GM21825 (cell line): Measurements from ENCODE around the gene ZFYVE27.

ENCODE experiments used
- ATAC-seq: cut with Tn5 transposase; IDR thresholded peaks from one replicate; pipeline ENCODE4 v1.9.1; 2021; ENCODE audit warnings: mild to moderate bottlenecking, moderate library complexity; ENCODE audit not compliant: unreplicated experiment

The ZFYVE27 gene

DNA sequence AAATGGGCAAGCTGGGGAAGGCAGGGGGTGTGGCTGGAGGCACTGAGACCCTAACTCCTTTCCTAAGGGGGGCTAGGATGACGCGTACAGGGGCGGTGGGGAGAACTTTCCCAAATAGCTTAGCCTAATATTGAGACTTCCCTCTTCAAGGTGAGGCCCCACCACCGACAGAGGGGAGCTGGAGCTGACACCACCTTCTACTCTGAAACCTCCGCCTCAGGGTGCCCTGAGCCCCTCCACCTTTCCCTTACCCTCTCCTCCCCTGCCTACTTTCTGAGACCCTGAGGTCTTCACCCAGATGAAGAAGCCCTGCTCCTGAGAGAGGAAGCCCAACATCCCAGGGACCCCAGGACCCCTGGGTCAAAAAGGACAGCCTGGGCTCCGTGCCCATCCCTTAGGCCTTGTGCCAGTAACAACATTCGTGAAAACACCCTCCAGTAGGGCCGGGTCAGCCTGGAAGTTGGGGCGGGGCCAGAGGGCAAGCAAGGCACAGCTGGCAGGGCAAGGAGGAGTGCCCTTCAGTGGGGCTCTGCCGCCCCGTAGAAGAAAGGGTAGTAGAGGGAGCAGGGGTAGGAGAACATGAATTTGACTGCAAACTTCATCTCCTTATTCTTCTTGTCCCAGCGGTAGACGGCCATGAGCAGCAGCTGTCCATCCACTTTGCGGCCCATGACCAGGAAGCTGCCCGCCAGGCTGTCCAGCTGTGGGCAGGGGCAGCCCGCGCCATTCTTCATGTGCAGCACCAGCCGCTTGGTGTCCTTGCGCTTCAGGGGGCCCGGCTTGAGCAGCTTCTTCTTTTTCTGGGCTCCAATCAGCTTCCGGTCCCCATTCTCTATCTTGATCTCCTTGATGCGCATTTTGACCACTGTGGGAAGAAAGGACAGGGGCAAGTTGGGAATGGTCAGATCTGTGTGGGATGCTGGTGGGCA lies 30.3 kb downstream of the ZFYVE27 start:
- no peak for ATAC-seq

DNA sequence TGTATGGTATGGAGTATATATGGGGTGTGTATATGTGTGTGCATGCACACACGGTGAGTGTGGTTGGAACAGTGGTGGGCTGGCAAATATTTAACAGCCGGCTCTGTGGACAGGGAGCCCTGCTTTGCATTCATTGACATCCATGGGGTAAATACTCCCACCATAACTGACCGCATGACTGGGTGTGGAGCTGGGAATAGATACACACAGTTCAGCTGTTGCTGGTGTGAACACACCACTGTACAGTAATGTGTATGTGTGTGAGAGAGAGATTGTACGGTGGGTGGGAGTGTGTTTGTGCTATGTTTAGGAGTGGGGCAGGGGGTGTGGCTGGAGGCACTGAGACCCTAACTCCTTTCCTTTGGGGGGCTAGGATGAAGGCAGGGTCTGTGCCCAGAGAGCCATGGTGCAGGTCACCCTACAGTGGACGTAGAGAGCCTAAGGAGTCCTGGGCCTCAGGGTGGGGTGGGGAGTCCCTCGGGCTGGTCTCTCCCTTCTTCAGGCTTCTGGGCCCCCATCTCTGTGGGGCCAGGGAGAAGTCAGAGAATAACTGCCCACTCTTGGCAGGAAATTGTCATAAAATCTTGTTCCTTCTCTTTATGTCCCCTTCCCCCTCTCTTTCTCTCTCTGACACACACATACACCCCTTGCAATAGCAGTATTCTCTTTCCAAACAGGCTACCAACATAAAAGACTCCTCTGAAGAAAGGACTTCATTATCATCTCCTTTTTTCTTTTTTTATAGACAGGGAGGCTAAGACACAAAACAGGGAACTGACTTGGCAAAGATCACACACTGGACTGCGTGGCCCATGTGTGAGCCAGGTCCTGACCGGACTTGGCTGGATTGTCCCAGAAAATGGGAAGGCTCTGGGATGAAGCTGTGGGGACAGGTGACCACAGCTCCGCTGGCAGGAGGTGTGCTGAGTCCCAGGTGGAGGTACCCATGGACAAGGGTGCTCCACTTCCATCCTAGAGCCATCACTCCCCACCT lies 31.7 kb downstream of the ZFYVE27 start:
- no peak for ATAC-seq

DNA sequence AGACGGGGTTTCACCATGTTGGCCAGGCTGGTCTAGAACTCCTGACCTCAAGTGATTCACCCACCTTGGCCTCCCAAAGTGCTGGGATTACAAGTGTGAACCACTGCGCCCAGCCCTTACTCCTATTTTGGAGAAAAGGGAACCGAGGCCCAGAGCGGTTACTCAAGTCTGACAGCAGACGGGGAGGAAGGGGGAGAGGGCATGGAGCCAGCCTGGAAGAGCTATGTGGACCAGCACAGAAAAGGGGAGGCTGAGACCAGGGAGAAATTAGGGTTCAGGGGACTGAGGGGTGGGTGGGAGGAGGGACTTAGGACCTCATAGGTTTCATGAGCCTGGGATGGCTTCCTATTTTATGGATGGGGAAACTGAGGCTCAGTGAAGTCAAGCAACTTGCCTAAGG lies 33.3 kb downstream of the ZFYVE27 start:
- ATAC-seq, result no peak

DNA sequence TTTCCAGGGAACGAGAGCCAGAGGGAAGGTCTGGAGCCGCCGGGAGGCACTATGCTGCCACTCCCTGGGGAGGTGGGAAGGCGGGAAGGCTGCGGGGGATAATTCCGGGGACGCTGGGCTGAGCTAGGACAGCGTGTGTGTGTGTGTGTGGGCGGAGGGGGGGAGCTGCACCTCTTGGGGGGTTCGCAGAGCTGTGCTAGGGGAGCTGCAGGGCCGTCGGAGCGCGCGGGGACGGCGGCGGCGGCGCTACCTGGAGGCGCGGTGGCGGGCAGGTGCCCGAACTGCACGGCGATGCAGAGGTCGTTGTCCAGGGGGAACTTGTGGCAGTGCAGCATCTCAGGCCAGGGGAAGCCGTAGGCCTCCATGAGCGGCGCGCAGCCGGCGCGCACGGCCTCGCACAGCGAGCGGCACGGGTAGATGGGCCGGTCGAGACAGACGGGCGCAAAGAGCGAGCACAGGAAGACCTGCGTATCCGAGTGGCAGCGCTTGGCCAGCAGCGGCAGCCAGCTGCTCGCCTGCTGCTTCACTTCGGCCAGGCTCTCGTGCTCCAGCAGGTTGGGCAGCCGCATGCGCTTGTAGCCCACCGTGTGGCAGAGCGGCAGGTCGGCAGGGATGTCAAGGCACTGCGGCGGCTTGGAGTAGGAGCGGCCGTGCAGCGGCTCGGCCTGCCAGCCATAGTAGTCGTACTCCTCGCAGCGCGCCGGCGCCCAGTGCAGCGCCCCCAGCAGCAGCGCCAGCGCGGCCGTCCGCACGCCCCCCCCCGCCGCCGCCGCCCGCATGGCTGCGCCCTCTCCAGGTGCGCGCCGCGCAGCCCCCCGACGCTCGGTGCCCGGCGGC lies 34.3 kb downstream of the ZFYVE27 start:
- no peak for ATAC-seq

DNA sequence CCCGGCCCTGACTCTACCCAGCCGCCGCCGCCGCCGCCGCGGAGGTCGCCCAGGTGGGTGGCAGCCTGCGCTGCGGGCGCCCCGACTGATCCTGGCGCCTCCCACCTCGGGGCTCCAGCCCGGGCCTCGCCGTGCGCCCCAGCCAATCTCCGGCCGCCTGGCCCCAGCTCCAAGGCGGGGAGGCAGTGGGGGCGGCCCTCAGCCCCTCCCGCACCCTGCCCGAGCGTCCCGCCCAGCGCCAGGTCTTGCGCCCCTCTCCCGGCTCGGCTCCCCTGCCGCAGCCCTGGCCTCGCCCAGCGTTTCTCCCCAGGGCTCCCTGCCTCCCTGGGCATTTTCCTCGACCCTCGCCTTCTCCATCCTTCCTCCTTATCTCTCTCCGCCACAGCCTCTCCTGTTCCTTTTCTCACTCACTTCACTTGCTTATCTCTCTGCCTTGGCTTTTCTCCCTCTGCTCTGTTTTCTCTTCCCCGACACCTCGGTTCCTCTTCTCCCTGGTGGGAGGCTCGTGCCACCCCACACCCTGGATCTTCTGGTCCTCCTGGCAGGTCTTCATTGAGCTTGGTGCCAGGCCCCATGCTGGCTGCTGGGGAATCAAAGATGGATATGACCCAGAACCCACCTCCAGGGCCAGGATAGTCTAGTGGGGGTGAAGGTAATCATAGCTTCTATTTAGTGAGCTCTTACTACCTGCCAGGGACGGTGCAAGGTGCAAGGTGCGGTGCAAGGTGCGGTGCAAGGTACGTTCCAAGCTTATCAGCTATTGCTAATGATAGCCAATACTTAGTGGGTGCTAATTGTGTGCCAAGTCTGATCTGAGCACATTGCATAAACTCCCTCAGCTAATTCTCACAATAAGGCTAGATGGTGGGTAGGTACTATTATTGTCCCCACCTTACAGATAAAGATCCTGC lies 35.2 kb downstream of the ZFYVE27 start, which contains the start of gene SFRP5:
TSS of gene SFRP5 (minus strand) at position 87 of the 911 bp plus-strand sequence. CDS start 166 bp downstream, outside the sequence.
- ATAC-seq, result no peak

DNA sequence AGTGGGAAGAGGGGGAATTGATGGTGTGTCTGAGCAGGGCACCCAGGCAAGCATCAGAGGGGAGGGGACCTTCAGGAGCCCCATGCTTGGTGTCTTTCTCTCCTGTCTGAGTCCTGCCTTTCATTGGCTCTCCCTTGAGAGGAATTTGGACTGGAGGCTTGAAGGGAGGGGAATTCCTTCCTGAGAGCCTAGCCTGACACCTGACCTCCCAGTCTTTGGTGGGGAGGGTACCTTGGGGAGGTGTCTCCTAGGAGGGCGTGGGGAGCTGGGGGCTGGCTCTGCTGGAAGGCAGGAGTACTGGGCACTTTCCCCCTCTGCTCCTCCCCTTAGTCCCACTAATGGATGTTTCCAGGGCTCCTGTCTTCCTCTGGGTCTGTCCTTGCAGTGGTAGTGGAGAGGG lies 36.2 kb downstream of the ZFYVE27 start:
- ATAC-seq, result no peak

DNA sequence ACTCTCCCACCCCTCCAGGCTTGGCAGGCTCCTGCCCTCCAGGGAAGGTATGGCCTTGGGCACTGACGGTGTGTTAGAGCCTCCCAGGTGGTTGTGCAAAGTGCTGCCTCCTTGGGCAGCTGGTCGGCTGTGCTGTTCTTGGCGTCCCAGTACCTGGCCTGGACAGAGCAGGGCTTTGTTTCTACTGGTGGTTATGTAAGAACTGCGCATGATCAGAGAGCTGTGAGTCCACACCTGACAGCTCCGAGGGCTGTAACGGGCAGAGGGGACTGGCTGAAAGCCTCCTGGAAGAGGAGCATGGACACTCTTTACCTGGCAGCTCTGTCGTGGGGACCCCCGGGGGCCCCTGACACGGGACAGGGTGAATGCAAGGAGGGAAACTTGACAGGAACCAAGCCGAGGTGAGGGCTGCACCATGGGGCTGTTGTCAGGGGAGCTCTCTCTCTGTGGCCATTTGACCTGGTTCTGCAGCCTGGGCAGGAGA lies 37.9 kb downstream of the ZFYVE27 start:
- ATAC-seq, result no peak

DNA sequence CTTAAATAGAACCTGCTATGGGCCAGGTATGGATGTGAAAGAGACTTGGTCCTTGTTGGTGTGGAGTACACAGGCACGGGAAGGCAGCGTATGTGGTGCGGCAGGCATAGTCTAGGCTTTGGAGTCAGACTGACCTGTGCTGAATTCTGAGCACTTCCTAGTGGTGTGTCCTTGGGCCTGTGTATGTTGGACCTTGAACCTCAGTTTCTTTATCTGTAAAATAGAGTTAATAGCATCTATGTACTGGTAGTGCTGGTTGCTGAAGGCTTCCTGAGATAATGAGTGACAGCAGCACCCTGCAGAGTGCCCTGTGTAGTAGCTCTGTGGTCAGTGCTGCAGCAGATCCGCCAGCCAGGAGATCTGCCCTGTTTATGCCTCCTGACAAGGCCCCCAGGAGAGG lies 40.2 kb downstream of the ZFYVE27 start:
- ATAC-seq, result no peak

DNA sequence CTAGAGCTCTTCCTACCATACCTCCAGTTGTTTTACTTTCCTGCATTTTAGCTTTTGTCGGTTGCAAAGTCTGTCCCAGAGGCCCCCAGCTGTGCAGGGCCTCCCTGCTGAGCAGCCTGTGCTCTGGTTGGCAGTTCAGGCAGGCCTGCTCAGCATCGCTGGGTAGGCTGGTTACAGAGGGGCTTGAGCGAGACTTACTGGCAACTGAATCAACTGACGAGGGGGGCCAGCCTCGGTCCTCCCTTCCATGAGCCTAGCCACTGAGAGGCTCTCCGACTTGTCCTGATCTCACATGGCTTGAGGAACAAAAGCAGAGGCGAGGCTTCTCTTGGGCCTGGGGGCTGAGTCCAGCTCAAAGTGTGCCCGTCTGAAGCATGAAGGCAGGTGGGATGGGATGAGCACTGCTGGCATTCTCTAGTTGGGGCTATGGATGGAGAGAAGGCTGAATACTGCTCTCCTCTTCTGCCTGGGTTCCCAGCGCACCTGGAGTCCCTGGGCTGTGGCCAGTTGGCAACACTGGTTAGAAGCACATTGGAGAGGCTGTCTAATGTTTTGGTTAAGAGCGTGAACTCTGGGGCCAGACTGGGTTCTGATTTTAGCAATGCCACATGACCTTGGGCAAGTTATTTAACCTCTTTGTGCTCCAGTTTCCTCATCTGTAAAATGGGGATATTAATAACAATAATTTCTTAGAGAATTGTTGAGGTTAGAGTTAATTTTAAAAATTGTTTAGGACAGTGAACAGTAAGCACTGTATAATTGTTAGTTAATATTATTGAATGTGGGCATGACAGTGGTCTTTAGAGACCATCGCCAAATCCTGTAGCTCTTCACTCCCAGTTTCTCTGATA lies 41.7 kb downstream of the ZFYVE27 start:
- no peak for ATAC-seq

DNA sequence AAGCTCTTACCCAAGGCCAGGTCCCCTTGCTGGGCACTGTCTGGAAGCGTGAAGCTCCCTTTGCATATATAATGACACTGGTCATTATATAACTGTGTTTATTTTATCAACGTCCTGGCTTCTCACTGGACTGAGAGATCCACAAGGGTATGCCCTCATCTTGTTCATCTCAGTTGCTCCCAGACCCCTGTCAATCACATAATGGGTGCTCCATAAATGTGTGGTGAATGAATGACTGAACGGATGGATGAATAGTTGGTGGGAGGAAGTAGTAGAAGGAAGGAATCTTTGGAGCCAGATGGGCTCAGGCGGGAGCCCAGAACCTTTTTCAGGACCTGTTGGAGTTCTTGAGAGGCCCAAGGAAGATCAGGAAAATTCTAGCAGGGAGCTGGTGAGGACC lies 42.6 kb downstream of the ZFYVE27 start:
- ATAC-seq, result no peak

DNA sequence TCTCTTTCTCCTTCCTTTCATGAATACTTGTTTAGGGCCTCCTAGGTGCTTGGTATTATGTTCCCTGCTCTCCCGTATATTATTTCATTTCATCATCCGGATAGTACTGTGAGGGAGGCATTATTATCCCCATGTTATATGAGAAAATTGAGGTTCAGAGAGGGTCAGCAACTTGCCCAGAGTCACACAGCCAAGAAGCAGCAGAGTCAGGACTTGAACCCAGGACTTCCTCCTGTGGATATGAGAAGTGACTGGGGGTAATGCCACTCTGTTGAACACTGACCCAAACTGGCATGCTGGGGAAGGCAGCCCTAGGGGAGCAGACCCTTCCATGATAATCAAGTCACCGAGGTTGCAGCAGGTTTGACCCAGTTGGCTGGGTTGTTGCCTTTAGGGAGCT lies 43.0 kb downstream of the ZFYVE27 start:
- no peak for ATAC-seq

DNA sequence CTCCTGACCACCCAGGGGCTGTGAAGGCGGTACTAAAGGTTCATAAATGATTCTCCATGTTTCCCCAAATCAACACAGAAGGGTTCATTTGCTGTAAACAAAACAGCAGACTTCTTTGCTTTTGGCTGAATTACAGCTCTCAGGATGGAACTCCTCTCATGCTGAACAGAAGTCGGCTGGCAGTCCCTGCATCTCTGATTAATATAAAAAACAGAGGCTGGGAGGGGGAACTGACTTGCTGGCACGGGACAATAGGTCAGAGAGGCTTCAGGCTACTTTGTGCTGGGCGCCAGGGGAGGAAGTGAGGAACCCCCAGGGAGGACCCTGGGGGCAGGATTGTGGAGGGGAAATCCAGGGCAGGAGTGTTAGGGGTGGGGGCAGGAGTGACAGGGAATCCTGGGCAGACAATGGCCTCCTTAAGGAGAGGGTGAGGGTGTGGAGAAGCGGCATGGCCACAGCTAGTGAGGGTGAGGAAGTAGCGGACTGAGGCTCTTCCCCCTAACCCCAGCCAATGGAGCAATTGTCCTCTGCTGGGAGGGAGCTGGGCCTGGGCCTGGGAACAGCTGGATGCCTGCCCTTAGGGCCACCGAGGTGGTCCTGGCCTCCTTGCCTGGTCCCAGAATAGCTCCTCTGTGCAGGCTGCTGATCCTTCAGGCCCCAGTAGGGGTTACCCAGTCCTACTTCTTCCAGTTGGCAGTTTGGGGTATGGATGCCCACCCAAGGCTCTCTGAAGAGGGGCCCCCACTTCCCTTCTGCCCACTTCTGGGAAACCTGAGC lies 44.1 kb downstream of the ZFYVE27 start:
- ATAC-seq, result no peak

DNA sequence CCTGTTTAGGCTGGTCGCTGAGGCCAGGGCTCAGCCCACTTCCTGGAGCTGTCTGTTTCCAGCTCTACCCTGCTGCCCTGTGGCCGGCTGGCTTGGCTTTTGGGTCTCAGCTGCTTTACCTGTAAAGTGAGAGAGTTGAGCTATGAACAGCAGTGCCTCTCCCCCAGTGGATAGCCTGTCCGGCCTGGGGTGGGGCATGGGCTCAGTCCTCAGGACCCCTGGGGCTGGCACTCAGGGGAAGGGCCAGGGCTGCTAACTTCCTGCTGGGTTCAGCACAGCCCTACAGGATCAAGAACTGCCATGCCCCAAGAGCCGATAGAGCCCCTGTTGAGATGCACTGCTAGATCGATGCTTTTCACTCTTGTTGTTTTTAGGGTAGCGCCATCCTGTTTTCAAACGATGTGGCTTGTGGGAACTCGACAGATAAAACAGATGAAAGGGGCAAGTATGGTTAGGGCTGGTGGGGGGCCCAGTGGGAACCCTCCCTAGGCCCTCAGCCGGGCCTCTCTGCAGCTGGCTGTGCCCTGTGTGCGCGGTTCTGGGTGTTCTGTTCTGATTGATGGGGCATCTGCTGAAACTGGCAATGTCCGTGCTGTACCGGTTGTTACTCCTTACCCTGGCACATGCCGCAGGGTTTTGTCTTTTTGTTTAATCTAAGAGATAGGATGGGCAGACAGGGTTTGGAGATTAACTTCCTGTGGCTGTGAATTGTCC lies 44.8 kb downstream of the ZFYVE27 start:
- ATAC-seq, result no peak

DNA sequence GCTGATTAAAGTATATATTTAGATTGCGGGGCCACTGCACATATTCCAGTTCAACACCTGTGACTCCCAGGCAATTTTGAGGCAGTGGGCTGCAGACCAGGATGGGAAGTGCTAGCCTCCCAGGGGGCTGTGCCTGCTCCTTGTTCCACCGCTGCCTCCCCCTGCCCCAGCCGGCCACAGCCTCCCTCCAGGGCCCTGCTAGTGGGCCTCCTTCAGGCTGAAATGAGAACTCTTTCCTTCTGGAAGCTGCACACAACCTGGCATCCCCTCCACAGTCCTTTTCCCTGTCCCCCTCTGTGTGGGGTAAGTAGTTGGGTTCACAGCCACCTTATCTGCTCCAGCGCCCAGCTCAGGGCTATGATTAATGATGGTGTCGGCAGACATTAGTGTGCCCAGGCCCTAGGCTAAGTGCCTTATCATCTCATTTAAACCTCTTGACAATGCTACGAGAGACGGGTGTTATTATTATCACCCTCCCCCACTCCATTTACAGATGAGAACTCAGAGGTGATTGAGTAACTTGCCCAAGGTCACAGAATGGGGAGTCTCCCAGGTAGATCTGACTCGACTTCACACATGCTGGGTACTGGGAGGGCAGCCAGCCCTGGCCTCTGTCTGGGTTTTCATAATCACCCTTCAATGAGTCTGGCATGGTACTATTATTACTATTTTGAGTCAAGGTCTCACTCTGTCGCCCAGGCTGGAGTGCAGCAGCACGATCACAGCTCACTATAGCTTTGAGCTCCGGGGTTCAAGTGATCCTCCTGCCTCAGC lies 45.7 kb downstream of the ZFYVE27 start:
- ATAC-seq, result no peak

DNA sequence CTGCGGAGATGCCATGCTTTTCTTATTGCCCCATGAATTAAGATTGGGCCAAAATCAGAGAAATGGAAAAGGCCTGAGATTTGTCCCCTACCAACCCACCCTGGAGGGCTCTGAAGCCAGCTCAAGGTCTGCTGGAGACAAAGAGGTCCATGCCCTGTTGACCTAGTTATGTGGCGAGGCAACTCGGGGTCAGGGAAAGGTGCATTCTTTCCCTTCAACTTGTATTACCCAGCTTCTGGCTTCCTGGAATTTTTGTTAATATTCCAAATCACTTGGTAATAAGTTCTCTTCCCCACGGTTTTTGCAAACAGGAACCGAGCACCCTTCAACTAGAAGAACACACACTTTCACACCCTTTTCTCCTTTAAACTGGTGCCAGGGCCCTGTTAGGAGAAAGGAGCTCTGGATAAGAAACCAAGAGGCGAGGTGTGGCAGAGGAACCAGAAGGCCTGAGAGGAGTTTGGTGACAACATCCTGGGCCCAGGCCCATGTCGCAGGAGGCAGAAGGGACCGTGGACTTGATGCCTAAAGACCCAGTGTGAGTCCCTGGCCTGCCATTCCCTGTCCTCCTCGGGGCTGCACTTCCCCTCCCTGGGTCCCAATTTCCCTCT lies 47.4 kb downstream of the ZFYVE27 start:
- ATAC-seq, result no peak

DNA sequence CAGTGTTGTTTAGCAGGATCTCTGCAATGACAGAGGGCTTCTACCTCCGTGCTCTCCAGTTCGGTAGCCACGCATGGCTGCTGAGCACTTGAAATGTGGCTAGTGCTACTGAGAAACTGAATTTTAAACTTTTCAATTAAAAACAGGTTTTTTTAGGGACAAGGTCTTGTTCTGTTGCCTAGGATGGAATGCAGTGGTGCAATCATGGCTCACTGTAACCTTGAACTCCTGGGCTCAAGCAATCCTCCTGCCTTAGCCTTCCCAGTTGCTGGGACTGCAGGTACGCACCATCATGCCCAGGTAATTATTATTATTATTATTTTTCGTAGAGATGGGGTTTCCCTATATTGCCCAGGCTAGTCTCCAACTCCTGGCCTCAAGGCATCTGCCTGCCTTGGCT lies 48.3 kb downstream of the ZFYVE27 start:
- no peak for ATAC-seq
